H1 (cell line): ENCODE data around the gene NR1D2.

Source experiments
- ATF2 ChIP-seq: IDR thresholded peaks from 2 replicates; pipeline ENCODE4 v1.6.1; 2012; ENCODE audit warnings: low read length, inconsistent platforms
- CREB1 ChIP-seq: IDR thresholded peaks from 2 replicates; pipeline ENCODE4 v1.6.1; 2012; ENCODE audit warnings: inconsistent platforms
- CTCF ChIP-seq, 3 experiments: IDR thresholded peaks; 1 replicate in 2 of 3; 2 replicates in 1 of 3; pipeline versions ENCODE4 v1.5.1 to v1.6.1; 2011; ENCODE audit warnings: low read length in 3 of 3, mild to moderate bottlenecking in 3 of 3, inconsistent platforms in 2 of 3, low read depth in 1 of 3, moderate library complexity in 1 of 3; ENCODE audit not compliant: insufficient read depth in 1 of 3; ENCODE audit errors: control extremely low read depth in 1 of 3
- EP300 ChIP-seq, 2 experiments: IDR thresholded peaks; 1 replicate in 1 of 2; 2 replicates in 1 of 2; pipeline ENCODE4 v1.6.1; 2011 to 2012; ENCODE audit warnings: low read depth in 2 of 2, low read length in 2 of 2, mild to moderate bottlenecking in 2 of 2, borderline replicate concordance in 1 of 2, inconsistent platforms in 1 of 2, moderate library complexity in 1 of 2
- KDM1A ChIP-seq: fragments of 200-600, 300-600 bp; sonication (generic); IDR thresholded peaks from 2 replicates; pipeline ENCODE4 v1.7.1; 2016; ENCODE audit warnings: mild to moderate bottlenecking, low read length, borderline replicate concordance
- RXRA ChIP-seq: IDR thresholded peaks from 2 replicates; pipeline ENCODE4 v1.6.1; 2011; ENCODE audit warnings: low read depth, mild to moderate bottlenecking, low read length, moderate library complexity; ENCODE audit not compliant: insufficient read depth
- SAP30 ChIP-seq: fragments of 300-600 bp; sonication (generic); IDR thresholded peaks from 2 replicates; pipeline ENCODE4 v1.7.1; 2012; ENCODE audit warnings: low read length, moderate library complexity, mild to moderate bottlenecking, inconsistent platforms; ENCODE audit not compliant: insufficient read depth, insufficient replicate concordance
- SIN3A ChIP-seq, 2 experiments: IDR thresholded peaks in 1 of 2; conservative IDR thresholded peaks in 1 of 2; 2 replicates each; pipeline ENCODE4 v1.6.1; 2011 to 2012; ENCODE audit warnings: low read length in 2 of 2, improper control_type of control experiment in 1 of 2, low read depth in 1 of 2, mild to moderate bottlenecking in 1 of 2
- TAF1 ChIP-seq: IDR thresholded peaks from 2 replicates; pipeline ENCODE4 v1.6.1; 2011; ENCODE audit warnings: mild to moderate bottlenecking, low read depth, low read length

GRCh38 chr3:23991683-23992628, 46.9 kb downstream of the NR1D2 start:
- TF ChIP-seq CREB1 (no peak), TAF1 (no peak), SAP30 (no peak), RXRA (no peak), ATF2 (no peak), CTCF (IDR thresholded peaks at IDR 0.05; ENCODE audit: control extremely low read depth in 1 of 3, insufficient read depth in 1 of 3, low read depth in 1 of 3, low read length in 3 of 3) (no peak), EP300 (IDR thresholded peaks at IDR 0.05; ENCODE audit: borderline replicate concordance in 1 of 2, low read depth in 2 of 2, low read length in 2 of 2) (no peak), SIN3A (conservative IDR thresholded peaks at IDR 0.05 in 1 of 2, IDR thresholded peaks at IDR 0.05 in 1 of 2; ENCODE audit: low read depth in 1 of 2, low read length in 2 of 2) (no peak), KDM1A (no peak)
